KG1 (cell line): ENCODE results near the gene LILRA1.
"Not testable (repeated sequence)": the region's sequence is repeated elsewhere in the genome, so short reads cannot be mapped to it uniquely, and the experiment has no call there.

ENCODE experiments used
- DNase-seq: peaks from one replicate; lab custom pipeline; 2025; lab: John Stamatoyannopoulos, UW

LILRA1 gene

DNA sequence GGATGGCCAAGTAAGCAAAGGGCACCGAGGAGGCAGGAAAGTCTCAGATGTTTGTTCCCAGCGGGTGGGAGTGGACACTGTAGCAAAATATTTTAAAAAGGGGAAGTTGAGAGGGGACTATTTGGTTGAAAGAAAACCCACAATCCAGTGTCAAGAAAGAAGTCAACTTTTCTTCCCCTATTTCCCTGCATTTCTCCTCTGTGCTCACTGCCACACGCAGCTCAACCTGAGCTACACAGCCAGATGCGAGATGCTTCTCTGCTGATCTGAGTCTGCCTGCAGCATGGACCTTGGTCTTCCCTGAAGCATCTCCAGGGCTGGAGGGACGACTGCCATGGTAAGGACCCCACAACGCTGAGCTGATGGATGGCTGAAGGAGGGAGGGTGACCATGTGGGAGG, at the start of gene LILRA1:
LILRA1 (plus strand) TSS at position 188 of the 400 bp plus-strand sequence. CDS start 613 bp downstream, outside the sequence.
- DNase-seq = peak; percentile 55

DNA sequence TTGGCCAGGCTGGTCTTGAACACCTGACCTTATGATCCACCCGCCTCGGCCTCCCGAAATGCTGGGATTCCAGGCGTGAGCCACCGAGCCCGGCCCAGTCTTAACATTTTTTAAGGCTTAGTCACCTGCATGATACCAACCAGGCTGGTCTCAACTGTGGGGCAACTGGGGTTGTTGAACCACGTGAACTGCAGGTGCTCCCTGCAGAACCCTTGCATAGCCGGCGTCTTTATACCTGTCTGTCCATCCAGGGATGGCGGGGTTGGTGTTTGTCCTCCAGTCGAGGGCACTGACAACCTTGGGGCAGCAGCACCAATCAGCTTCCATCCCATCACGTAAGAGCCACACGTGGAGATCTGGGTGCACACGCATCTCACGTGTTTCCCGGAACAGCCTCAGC, 44.6 kb upstream of the LILRA1 start:
- DNase-seq = no peak

- DNase-seq = no peak
Observed at GRCh38 chr19:54549224-54549623, 44.2 kb upstream of the LILRA1 start.

- no peak for DNase-seq
Observed at GRCh38 chr19:54551293-54551692, 42.1 kb upstream of the LILRA1 start.

GRCh38 chr19:54551950-54552912, 41.2 kb upstream of the LILRA1 start:
- no peak for DNase-seq

GRCh38 chr19:54552913-54553310, 40.5 kb upstream of the LILRA1 start:
- DNase-seq = no peak

- no peak for DNase-seq
Observed at GRCh38 chr19:54554006-54554405, 39.4 kb upstream of the LILRA1 start.

GRCh38 chr19:54554896-54555295, 38.5 kb upstream of the LILRA1 start:
- no peak for DNase-seq

GRCh38 chr19:54556194-54556593, 37.2 kb upstream of the LILRA1 start:
- DNase-seq = no peak

GRCh38 chr19:54558339-54558738, 35.1 kb upstream of the LILRA1 start:
- DNase-seq = no peak

DNA sequence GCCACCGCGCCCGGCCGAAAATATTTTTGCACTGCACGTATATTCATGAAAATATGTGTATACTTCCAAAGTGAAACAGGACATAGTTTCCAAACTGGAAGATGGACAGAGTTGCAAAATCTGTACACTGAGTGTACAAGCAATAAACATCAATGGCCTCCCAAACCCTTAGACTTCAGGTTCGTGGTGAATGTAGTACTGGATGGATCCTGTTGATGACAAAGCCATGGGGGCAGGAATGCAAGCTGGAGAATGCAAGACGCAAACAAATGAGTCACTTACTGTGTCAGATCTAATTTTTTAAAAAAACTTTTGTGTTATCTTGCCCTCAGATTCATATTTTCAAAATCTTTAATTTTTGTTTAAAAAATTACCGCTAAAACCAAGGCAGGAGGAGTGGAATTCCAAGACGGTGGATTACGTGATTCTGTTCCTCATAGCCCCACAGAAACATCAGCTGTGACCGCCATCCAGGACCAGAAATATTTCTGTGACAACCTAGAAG, 32.5 kb upstream of the LILRA1 start:
- no peak for DNase-seq

- DNase-seq = no peak
Observed at GRCh38 chr19:54561840-54562239, 31.6 kb upstream of the LILRA1 start.

GRCh38 chr19:54563206-54563605, 30.2 kb upstream of the LILRA1 start:
- DNase-seq = not testable (repeated sequence)

- no peak for DNase-seq
Observed at GRCh38 chr19:54570316-54570715, 23.1 kb upstream of the LILRA1 start.

DNA sequence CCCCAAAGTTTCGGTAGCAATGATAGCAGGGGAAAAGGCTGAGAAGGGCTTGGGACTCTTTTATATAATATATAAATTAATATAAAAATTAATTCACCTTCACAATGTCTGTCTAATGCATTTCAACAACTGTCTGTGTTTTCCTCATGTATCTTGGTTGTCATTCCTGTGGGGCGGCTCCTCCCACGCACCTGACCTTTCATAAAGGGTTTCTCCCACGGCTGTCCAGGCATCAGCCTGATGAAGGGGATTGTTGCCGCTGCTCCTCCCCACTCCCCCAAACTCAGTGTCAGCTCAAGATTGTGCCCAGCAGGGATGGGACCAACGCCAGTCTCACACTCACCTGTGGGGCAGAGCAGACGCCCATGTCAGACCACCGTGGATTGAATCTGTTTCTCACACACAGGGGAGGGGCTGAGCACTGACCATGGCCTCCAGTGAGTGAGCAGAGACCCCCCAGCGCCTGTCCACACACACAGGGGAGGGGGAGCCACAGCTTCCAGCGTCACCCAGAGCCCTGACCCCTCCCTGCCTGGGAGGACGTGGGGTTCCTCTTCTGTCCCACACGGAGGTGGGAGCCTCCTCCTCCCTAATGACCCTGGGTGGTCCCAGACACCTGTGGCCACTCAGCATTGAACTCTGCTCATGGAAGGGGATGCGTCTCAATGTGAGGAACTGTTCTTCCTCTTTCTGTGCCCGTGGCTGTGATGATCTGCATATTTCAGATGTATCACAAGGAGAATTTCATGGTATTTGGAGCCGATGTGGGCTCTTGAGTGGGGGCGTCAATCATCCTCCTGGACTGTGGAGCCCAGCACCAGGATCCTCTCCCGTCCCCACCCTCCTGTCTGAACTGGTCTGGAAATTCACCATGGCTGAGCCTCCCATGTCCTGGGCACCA, 21.5 kb upstream of the LILRA1 start:
- not testable (repeated sequence) for DNase-seq

- peak; percentile 54 for DNase-seq
Observed at GRCh38 chr19:54572696-54573311, 20.6 kb upstream of the LILRA1 start.

DNA sequence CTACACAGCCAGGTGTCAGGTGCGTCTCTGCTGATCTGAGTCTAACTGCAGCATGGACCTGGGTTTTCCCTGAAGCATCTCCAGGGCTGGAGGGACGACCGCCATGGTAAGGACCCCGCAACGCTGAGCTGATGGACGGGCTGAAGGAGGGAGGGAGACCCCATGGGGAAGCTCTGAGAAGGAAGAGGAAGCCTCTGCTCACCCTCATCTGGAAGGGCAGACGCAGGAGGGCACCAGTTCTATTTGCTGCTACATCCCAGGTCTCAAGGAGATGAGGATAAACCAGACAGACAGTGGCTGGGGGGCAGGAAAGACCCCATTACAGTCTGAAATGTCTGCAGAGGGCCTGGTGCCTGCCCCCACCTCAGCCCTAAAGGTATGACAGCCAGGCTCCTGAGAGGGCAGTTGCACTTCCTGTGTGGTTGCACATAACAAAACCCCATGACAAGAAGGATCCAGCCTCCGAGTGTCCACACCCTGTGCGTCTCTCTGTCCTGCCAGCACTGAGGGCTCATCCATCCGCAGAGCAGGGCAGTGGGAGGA, 20.0 kb upstream of the LILRA1 start, which contains the start of gene LILRA2:
LILRA2 (plus strand) TSS at position 461 of the 543 bp plus-strand sequence. CDS start 89 bp downstream, outside the sequence.
- DNase-seq = peak; percentile 26

DNA sequence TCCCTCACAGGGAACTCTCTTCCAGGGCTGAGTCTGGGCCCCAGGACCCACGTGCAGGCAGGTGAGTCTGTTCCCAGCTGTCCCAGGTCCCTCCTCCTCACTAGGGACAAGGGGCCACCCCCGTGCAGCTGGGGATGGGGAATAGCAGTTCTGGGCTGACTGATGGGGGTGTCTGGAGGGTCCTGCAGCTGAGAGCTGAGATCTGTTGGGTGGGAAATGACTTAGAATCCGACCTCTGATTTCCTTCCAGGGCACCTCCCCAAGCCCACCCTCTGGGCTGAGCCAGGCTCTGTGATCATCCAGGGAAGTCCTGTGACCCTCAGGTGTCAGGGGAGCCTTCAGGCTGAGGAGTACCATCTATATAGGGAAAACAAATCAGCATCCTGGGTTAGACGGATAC, 19.4 kb upstream of the LILRA1 start:
- DNase-seq = no peak

- DNase-seq = no peak
Observed at GRCh38 chr19:54574527-54575056, 18.8 kb upstream of the LILRA1 start.

DNA sequence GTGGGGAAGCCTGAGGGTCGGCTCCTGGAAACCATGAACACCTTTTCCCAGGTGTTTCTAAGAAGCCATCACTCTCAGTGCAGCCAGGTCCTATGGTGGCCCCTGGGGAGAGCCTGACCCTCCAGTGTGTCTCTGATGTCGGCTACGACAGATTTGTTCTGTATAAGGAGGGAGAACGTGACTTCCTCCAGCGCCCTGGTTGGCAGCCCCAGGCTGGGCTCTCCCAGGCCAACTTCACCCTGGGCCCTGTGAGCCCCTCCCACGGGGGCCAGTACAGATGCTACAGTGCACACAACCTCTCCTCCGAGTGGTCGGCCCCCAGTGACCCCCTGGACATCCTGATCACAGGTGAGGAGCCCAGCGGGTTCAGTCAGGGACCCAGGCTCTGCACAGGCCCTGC, 18.2 kb upstream of the LILRA1 start:
- not testable (repeated sequence) for DNase-seq

GRCh38 chr19:54576411-54576976, 16.9 kb upstream of the LILRA1 start:
- no peak for DNase-seq
